RWPE1 (cell line): ENCODE measurements around the gene CLK4.

Experiments
- CTCF ChIA-PET: fragments of 350-600 bp; sonication (Branson Sonifier 250); formaldehyde crosslinking; extraction: SDS; loops from one replicate; lab custom pipeline; 2021; lab: Yijun Ruan, JAX
- POLR2A ChIA-PET: fragments of 400-600 bp; formaldehyde crosslinking; extraction: SDS; loops from one replicate; lab custom pipeline; 2020; ENCODE audit warnings: antibody characterized with exemption; ENCODE audit not compliant: low non-redundant PET; lab: Yijun Ruan, JAX
- DNase-seq: peaks from one replicate; pipeline ENCODE4 v3.0.0; 2012; ENCODE audit warnings: low spot score
- H3K27ac ChIP-seq: fragments of 450-650 bp; 2 replicates; pipeline ENCODE4 v1.5.1; 2017
- TF ChIP-seq, protein P1 (sequence below): fragments of 450-650 bp; conservative IDR thresholded peaks from 2 replicates; pipeline ENCODE4 v1.5.1; 2017; ENCODE audit warnings: low read depth, mild to moderate bottlenecking

The CLK4 gene

DNA sequence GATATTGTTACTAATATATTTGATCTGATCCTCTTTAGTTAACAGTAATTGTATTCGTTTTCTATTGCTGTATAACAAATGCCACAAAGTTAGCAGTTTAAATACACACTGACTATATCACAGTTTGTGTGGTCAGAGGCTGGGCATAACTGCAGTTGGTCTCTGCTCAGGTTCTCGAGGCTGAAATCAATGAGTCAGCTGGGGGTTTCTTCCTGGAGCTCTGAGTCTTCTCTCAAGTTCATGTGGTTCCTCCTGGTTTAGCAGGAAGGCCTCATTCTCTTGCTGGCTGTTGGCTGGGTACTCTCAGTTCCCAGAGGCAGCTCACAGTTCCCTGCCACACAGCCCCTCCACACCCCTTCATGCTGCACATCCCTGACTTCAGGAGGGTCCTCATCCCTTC lies 57.4 kb downstream of the CLK4 start:
- ChIA-PET CTCF (interaction anchor here (0.6 kb wide), 1 partner anchor 392 kb away, joined by 3 read pairs; no protein-coding TSS in a partner anchor), POLR2A (no interaction called here)
- TF ChIP-seq, protein P1, sequence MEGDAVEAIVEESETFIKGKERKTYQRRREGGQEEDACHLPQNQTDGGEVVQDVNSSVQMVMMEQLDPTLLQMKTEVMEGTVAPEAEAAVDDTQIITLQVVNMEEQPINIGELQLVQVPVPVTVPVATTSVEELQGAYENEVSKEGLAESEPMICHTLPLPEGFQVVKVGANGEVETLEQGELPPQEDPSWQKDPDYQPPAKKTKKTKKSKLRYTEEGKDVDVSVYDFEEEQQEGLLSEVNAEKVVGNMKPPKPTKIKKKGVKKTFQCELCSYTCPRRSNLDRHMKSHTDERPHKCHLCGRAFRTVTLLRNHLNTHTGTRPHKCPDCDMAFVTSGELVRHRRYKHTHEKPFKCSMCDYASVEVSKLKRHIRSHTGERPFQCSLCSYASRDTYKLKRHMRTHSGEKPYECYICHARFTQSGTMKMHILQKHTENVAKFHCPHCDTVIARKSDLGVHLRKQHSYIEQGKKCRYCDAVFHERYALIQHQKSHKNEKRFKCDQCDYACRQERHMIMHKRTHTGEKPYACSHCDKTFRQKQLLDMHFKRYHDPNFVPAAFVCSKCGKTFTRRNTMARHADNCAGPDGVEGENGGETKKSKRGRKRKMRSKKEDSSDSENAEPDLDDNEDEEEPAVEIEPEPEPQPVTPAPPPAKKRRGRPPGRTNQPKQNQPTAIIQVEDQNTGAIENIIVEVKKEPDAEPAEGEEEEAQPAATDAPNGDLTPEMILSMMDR, result no peak
- H3K27ac ChIP-seq, result no peak overlapping the region
- DNase-seq, result no peak

DNA sequence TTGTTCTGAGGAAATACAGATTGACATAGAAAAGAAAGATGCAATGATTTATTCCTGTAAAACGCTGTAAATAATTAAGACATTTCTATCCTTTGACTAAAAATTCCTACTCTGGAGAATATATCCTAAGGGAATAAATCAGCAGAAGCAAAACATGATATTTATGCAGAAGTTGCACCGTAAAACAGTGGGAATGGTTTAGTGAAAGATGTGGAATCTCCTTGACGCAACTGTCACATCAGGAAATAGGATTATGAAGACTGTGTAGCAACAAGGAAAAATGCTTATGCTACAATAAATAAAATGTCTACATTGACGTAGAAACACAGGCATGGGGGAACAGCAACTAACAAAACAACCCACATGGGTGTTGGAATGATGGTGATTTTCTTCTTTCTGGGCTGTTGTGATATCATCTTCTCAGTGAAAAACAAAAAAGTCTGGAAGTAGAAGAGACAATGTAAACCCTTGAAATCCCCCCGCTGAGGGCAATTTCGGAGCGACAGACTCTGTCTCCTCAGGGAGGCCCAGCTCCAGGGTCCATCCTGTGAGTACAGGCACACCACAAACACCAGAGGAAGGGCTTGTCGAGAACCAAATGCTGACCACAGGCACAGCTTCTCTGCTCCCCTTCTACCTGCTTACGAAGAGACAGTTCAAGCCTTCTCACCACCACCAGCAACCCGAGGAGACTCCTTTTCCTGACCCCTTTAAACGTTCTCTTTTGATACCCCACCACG lies 61.9 kb downstream of the CLK4 start:
- CTCF ChIA-PET, result no interaction called here
- POLR2A ChIA-PET, result no interaction called here
- TF ChIP-seq, protein P1, result no peak
- DNase-seq, result no peak
- no peak overlapping the region for H3K27ac ChIP-seq

DNA sequence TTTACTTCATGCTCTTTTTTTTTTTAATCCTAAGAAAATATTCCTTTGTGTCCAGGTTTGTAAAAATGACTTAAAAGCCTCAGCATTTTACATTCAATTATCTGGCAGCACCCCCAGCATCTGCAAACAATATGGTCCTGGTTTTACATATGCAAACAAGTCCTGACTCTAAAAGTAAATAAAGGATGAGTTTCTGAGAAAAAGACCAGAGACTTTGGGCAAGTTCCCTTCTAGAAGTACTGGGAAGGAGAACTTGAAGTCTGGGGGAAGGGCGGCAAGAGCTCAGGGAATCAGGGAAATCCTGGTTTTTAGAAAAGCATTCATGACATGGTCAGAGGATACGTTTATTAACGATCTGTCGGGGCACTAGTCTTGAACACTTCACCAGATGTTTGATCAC lies 62.5 kb downstream of the CLK4 start:
- H3K27ac ChIP-seq, result no peak overlapping the region
- TF ChIP-seq, protein P1, result no peak
- ChIA-PET POLR2A (no interaction called here), CTCF (interaction anchor here (1.0 kb wide), 1 partner anchor 281 kb away, joined by 3 read pairs; no protein-coding TSS in a partner anchor)
- no peak for DNase-seq

DNA sequence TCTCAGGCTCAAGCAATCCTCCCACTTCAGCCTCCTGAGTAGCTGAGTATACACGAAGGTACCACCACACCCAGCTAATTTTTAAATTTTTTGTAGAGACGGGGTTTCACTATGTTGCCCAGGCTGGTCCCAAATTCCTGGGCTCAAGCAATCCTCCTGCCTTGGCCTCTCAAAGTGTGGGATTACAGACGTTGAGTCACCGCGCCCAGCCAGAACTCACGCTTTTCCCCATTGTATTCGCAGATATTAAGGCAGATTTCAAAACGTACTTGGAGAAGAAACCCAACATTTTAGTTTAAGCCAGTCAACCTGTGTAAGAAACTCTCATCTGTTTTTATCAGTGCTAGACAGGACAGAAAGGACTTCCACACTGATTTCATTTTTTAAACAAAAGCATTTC lies 63.2 kb downstream of the CLK4 start:
- ChIA-PET CTCF (interaction anchor here (0.7 to 1.0 kb wide), 2 partner anchors 26 to 280 kb away, joined by 3 read pairs; partner anchors contain the start of gene COL23A1), POLR2A (no interaction called here)
- DNase-seq, result no peak

DNA sequence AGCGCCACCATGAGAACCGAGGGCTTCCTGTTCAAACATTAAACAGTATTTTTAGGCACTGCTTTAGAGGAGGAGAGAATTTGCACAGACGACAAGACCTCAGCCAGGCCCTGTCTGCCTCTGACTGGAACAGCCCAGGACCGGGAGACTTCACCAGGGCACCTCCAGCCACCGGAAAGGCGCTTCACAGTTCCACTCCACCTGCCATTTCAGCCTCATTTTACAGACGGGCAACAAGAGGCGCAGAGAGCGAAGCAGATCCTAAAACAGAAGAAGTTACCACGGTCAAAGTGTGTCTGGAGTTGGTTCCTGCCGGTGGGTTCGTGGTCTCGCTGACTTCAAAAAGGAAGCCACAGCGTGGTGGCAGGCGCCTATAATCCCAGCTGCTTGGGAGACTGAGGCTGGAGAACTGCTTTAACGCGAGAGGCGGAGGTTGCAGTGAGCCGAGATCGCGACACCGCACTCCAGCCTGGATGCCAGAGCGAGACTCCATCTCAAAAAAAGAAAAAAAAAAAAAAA lies 65.0 kb downstream of the CLK4 start:
- POLR2A ChIA-PET, result no interaction called here
- no peak overlapping the region for H3K27ac ChIP-seq
- TF ChIP-seq, protein P1, result no peak
- DNase-seq, result no peak
- CTCF ChIA-PET, result no interaction called here

More for the DNA sequence above, 63.2 kb downstream of the CLK4 start:
- TF ChIP-seq, protein P1, result no peak
- H3K27ac ChIP-seq, result no peak overlapping the region

DNA sequence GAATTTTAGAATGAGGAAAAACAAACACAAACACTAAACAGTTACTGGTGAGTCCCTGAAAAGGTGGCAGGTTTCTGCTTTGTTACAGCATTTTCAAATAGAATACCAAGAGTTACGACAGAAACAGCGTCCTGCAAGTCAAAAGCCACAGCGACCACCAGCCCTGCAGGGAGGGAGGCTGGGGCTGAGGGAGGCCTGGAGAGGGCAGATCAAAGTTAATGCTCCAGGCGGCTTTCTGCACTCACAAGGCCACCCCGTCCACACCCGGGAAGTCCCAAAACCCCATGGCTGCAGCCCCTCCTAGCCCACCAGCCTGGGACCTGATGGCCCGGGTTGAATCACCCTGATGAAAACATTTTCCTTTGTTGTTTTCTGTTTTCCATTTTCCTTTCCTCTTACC lies 65.9 kb downstream of the CLK4 start:
- ChIA-PET POLR2A (no interaction called here), CTCF (no interaction called here)
- no peak overlapping the region for H3K27ac ChIP-seq
- no peak for DNase-seq
- TF ChIP-seq, protein P1, result no peak
